HG02852 (cell line): ENCODE results near the gene FRG1.
A peak's percentile ranks its signal among the peaks of the same experiment; 100 is the strongest.
"Not testable (repeated sequence)": the region's sequence is repeated elsewhere in the genome, so short reads cannot be mapped to it uniquely, and the experiment has no call there.

ENCODE experiments used
- ATAC-seq: cut with Tn5 transposase; IDR thresholded peaks from one replicate; pipeline ENCODE4 v1.9.1; 2021; ENCODE audit warnings: mild to moderate bottlenecking, moderate library complexity; ENCODE audit not compliant: unreplicated experiment

Gene FRG1

GRCh38 chr4:189940178-189941004, at the start of gene FRG1:
Gene FRG1 (plus strand): TSS chr4:189940872. CDS start chr4:189941010, 138 bp downstream.
- peak; percentile 99 for ATAC-seq

DNA sequence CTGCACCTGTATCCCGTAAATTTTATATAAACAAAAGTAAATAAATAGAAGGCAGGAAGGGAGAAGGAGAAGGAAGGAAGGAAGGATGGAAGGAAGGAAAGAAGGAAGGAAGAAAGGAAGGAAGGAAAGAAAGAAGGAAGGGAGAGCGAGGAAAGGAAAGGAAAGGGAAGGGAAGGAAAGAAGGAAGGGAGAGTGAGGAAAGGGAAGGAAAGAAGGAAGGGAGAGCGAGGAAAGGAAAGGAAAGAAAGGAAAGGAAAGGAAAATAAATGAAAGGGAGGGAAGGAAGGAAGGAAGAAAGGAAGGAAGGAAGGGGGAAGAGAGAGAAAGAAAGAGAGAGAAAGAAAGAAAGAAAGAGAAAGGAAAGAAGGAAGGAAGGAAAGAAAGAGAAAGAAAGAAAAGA, 43.0 kb upstream of the FRG1 start:
- ATAC-seq: no peak

DNA sequence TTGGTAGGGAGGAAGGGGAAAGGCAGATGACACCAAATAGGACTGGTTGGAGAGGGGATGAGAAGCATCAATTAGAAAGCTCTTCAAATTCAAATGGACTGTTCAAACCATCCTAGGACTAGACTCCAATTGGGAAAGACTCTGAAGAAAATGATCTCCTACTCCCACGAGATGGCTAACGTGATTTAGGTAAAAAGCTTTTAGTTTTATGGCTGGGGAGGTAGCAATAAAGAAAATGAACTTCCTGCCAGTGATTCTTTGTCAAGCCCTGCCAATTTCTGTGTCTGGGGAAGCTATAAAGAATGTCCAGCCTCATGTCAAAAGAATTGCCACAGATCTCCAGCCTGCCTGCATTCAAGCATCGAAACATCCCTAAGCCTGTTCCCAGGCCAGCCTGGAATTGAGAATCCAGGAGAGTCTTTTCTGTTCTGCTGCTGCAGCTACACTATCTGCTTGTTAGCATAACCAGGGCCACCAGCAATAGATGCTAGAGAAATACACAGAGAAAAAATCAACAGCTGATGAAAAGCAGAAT, 41.1 kb upstream of the FRG1 start:
- ATAC-seq: not testable (repeated sequence)

DNA sequence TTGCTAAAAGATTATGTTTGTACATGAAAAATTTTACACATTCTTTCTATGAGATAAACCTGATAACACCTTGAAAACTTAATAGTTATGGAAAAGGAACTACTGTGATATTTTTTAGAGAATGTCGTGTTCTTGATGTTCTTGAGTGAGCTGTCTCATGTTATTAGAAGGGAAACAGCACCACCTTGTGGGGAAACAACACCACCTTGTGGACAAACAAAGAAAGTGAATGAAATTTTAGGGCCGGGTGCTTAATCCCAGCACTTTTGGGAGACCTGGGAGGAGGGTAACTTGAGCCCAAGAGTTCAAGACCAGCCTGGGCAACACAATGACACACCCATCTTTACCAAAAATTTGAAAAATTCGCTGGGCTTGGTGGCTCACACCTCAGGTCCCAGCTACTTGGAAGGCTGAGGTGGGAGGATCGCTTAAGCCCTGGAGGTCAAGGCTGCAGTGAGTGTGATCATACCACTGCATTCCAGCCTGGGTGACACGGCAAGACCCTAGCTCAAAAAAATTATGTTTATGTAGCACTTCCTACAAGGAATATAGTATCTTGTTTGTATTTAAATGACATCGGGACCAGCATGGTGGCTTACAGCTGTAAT, 36.1 kb upstream of the FRG1 start:
- peak; percentile 78 for ATAC-seq

GRCh38 chr4:189912170-189912569, 28.5 kb upstream of the FRG1 start:
- ATAC-seq: no peak

GRCh38 chr4:189917161-189917891, 23.3 kb upstream of the FRG1 start:
- ATAC-seq: no peak

GRCh38 chr4:189921058-189921457, 19.6 kb upstream of the FRG1 start:
- ATAC-seq: no peak

GRCh38 chr4:189926742-189927141, 13.9 kb upstream of the FRG1 start:
- ATAC-seq: not testable (repeated sequence)

DNA sequence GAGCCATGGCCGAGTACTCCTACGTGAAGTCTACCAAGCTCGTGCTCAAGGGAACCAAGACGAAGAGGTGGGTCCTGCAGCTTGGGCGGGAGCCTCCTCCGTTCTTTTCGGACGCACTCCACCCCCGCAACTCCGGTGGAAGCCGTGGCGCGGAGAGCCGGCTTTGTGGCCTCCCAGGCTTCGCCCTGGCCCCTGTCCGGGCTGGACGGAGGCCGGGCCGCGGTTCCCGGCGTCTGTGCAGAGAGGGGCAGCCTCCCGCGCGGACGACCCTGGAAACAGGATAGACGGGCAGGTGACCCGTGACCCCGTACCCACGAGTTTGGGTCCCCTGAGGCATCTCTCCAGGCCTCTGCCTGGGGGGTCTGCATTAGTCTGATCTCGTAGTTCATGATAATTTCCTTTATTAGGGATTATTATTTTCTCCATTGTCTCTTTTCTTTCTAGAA, 356 bp downstream of the FRG1 start:
- ATAC-seq: no peak

DNA sequence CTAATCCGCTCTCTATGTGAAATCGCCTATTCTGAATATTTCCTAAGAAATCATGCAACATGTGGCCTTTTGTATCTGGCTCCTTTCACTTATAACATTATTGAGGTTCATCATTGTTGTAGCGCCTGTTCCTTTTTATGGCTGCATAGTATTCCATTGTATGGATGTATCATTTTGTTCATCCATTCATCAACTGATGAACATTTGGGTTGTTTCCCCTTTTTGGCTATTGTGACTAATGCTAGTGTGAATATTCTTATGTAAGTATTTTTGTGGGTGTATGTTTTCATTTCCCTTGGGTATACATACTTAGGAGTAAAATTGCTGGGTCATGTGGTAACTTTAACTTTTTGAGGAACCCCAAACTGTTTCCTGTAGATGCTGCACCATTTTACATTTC, 1.7 kb downstream of the FRG1 start:
- not testable (repeated sequence) for ATAC-seq

DNA sequence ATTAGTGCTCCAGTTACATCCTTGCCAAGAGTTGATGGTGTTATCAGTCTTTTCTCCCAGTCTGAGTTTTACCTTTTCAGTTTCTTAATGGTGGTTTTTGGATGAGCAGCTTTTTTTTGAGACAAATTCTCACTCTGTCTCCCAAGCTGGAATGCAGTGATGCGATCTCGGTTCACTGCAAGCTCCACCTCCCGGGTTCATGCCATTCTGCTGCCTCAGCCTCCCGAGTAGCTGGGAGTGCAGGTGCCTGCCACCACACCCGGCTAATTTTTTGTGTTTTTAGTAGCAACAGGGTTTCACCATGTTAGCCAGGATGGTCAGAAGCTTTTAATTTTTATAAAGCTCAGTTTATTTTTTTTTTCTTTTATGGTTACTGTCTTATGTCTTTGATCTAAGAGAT, 3.4 kb downstream of the FRG1 start:
- not testable (repeated sequence) for ATAC-seq

DNA sequence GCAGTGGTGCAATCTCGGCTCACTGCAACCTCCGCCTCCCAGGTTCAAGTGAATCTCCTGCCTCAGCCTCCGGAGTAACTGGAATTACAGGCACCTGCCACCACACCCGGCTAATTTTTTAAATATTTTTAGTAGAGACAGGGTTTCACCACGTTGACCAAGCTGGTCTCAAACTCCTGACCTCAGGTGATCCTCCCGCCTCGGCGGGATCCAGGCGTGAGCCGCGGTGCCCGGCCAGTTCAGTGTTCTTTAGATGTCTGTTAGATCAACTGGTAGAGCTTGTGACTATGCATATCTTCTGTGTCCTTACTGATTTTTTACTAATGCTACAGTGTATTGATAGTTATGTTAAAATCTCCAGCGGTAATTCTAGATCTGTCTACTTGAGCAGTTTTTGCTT, 6.2 kb downstream of the FRG1 start:
- not testable (repeated sequence) for ATAC-seq

GRCh38 chr4:189948486-189948885, 7.8 kb downstream of the FRG1 start:
- not testable (repeated sequence) for ATAC-seq

GRCh38 chr4:189969291-189969690, 28.6 kb downstream of the FRG1 start:
- not testable (repeated sequence) for ATAC-seq

DNA sequence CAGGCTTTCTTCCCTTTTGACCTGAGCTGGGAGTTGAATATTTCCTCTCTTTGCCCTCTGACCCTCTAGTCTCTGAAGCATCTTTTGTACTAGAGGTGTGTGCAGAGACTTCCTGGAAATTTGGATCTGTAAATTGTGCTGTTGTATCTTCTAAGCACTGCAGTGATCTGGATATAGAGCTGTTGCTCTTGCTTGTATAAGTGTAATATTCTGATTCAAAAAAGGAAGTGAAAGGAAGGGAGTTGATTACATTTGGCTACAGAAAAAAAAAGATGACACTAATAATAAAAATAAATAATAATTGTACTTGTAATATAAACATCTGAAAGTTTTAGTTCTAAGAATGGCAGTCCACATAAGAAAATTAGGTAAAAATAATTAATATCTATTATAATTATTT, 33.0 kb downstream of the FRG1 start:
- ATAC-seq: no peak

DNA sequence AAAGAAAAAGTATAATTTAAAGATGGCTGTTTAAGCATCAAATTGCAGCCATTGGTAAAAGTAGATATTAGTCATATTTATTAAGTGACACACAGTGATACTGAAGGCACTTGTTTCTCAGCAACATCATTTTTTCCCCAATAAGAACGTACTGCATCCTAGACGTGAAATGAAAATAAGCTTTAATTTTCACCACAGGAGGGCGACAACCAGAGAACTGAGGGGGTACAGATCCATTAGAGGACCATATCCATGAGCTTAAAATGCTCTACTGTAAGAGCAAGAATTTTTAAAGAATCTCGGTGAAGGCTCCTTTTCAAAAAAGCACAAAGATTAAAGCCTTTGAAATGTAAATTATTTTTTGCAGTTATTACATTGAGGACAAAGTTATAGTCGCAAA, 33.4 kb downstream of the FRG1 start:
- no peak for ATAC-seq

- no peak for ATAC-seq
Measured at GRCh38 chr4:189979196-189980047, 38.8 kb downstream of the FRG1 start.

- not testable (repeated sequence) for ATAC-seq
Measured at GRCh38 chr4:189980292-189980691, 39.6 kb downstream of the FRG1 start.

DNA sequence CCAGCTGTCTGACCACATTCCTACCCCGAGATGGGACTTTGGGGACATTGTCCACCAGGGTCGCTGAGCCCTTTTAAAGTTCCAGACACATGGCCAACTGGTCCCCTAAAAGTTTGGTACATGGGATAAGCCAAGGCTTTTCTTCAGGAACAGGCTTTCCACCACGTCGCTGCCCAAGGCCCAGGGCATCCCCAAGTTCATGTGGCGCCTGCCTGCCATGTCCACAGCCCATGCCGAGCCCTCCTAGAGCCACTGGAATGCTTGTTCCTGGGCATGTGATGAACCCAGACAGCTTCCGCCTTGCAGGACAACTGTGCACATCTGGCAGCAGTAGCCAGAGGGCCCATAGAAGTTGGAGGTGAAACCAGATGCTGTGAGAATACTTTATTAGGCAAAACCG, 41.3 kb downstream of the FRG1 start:
- no peak for ATAC-seq

DNA sequence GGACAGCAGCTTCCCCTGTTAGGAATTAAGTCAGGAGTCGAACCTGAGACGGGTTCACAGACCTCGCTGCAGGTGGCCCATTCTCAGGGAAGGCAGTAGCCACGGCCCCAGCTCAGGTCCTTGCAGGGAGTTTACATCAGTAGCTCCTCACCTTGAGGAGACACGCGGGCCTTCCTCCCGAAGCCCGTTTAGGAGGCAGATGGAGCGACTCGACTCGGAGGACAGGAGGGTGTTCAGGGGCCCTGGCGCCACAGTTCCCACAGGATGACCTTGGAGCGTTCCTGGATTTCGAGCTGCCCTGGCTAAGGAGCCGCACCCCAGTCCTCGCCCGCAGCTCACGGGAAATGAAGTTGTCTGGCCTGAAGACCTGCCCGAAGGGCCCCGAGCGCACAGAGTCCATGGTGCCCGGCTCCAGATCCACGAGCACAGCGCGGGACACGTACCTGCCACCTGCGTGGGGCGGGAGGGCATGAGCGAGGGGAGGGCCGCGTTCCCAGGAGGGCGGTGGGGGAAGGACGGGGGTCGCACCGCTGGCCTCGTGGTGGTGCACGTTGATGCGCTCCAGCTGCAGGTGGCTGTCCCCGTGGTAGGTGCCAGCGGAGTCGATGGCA, 43.3 kb downstream of the FRG1 start:
- ATAC-seq: not testable (repeated sequence)
